GM12892 (cell line): Measurements from ENCODE around the gene ELOVL5.

Experiments used
- POLR2A ChIP-seq: IDR thresholded peaks from 2 replicates; pipeline ENCODE4 v1.6.1; 2011; ENCODE audit warnings: low read depth, low read length, control low read depth
- POLR2AphosphoS5 ChIP-seq: IDR thresholded peaks from 2 replicates; pipeline ENCODE4 v1.6.1; 2011; ENCODE audit warnings: low read depth, low read length, control low read depth

DNA sequence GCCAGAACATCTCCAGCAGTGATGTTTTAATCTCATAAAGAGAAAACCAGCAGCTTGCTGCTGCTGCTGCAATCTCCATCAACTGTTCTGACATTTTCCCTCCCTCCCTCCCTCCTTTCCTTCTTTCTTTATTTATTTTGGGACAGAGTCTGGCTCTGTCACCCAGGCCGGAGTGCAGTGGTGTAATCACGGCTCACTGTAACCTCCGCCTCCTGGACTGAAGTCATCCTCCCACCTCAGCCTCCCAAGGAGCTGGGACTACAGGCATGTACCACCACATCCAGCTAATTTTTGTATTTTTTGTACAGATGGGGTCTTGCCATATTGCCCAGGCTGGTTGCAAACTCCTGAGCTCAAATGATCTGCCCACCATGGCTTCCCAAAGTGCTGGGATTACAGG lies 5.7 kb downstream of the ELOVL5 start:
- no peak for TF ChIP-seq POLR2AphosphoS5
- TF ChIP-seq POLR2A = no peak
